Stimulated activated CD4-positive, alpha-beta T cell treated with anti-CD3 and anti-CD28 coated beads, TNF-alpha, amount 100 ng/mL, for 1 hour (primary cell): ENCODE measurements around the gene PLD5.
"Not testable (repeated sequence)": the region's sequence is repeated elsewhere in the genome, so short reads cannot be mapped to it uniquely, and the experiment has no call there.

Experiments
- DNase-seq, 3 donors: peaks; one replicate each; pipeline ENCODE4 v3.0.0-alpha.2; 2020; ENCODE audit warnings: low read depth in 3 of 3, low spot score in 1 of 3

PLD5 gene

DNA sequence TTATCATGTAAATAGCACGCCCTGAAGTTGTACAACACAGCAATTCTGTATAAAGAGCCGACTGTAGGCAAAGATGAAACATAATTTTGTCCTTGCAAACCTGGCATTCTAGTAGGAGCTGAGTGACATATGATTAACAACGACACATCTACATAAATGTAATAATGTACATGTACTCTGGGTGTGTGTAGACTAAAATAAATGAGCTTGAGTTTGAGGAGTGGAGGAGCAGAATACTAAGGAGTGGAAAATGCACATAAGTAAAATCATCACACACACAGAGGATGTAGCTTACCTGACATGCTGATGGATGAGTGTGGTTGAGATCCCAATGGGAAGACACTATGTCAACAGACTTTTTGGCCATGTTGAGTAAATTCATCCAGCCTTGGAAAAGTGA lies 236.4 kb downstream of the PLD5 start:
- not testable (repeated sequence) for DNase-seq

DNA sequence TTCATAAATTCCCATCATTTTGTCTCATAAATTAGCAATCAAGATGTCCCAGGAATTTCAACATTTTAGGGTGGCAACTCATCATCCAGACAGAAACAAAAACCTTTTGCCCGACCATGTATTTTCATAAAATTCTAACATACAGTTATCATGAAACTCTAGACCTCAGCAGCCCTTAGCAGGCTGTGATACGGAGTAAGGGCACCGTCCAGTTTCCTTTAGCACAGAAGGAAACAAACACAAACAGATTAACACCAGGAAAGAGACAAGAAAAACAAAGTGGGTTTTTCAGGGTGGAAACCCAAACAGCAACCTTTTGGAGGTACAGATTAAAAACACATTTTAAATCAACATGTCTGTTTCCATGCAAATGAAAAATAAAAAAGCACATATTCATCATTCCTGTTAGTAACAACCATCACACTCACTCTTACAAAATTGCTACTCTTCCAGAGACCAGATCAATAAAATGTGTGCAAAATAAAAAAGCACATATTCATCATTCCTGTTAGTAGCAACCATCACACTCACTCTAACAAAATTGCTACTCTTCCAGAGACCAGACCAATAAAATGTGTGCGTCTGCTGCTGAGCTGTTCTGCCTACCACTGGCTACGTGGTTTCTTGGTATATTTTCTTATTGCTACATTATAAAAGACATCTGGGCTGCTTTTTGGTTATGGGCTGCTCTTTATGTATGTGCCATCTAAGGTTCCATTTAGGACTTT lies 241.6 kb downstream of the PLD5 start:
- DNase-seq = not testable (repeated sequence)

DNA sequence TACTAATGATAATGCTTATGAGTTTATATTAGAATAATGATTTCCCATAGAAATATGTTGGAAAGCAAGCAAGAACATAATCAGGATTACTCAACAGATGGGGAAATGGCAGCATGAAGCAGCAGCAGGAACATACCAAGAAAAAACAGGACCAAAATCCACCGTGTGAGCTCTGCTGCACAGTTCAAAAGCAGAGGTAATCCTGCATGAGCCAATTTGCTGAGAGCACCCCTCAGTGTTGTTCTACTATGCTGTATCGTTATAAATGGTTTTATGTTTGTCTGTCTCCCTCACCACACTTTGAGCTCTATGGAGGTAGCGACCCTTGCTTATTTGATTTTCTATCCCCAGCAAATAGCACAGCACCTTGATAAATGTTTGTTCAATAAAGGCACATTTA lies 246.1 kb downstream of the PLD5 start:
- not testable (repeated sequence) for DNase-seq

DNA sequence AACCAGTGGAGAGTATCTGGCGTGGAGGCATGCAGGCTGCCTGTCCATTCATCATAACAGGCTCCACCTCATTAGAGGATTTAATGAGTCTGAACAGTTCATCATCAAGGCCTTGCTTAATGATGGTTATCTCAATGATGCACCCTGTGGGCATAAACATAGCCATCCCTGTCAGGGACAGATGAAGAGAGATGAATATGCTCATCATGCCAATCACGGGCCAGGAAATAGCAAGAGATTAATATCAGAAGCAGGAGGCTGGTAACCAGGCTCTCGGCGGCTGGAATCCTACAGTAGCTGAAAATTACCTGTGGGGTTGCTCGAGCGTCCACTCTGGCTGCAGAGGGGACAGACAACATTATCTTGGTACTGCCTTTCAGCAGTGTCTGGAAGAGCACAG lies 247.7 kb downstream of the PLD5 start:
- DNase-seq = not testable (repeated sequence)

DNA sequence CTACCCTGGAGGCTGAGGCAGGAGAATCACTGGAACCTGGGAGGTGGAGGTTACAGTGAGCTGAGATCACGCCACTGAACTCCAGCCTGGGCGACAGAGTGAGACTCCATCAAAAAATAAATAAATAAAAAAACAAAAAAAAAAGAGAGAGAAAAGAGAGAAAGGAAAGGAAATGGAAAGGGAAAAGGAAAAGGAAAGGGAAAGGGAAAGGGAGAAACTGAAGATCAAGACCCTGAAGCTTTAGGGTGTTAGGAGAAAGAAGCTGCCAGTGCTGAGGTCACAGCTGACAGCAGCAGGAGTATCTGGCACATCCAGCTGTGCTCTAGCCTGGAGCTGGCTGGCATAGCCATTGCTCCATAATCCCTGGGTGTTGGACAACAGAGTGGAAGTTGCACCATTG lies 257.5 kb downstream of the PLD5 start:
- DNase-seq = not testable (repeated sequence)

DNA sequence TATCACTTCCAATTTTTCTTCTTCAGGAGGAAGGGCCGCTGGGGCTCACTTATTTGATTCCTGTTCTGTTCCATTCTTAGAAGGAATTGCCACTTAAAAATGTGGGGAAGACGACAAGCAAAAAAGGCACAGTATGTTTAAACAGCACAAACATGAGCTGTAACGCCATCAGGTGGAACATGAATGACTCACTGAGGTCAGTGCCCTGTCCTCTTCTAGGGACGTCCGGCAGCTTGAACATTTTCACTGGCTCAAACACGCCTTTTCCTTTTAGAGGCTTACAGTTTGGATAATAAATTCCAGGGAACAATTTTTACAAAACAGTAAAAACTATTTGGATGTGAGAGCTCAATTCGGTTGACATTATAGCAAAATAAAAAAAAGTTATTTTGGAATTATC lies 260.1 kb downstream of the PLD5 start:
- DNase-seq = not testable (repeated sequence)

DNA sequence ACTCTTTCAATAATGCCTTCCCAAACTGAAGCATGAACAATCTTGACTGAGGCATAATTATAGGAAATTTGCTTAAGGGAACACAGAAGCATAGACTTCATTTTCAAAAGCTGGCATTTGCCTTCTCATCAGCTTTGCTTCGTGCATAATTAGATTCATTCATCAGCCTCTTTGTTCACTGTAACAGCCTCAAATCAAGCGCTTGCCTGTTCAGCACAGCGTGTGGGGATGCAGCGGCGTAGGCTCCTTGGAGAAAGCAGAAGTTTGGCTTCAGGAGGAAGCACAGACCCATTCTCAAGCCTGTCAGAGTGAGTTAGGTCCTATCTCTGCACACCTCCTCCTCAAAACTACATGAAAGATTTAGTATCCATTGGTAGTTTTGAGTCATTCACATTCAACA lies 279.2 kb downstream of the PLD5 start:
- no peak for DNase-seq

DNA sequence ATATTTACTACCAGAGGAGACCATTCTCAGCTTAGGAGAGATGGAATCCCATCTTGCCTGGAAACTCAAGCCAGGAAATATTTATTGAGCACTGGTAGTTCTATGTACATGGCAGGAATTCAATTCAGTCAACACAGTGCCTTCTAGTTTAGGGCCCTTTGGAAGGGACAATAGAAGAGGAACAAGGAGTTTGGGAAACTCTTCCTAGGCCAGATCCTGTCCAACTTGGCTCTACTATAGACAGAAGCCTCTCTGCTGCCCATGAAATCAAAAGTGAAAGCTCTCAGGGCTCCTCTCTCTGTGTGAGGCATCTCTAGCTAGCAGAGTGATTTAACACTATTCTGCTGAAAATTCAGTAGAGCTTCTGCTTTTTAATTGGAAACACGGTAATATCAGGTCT lies 281.0 kb downstream of the PLD5 start:
- no peak for DNase-seq

DNA sequence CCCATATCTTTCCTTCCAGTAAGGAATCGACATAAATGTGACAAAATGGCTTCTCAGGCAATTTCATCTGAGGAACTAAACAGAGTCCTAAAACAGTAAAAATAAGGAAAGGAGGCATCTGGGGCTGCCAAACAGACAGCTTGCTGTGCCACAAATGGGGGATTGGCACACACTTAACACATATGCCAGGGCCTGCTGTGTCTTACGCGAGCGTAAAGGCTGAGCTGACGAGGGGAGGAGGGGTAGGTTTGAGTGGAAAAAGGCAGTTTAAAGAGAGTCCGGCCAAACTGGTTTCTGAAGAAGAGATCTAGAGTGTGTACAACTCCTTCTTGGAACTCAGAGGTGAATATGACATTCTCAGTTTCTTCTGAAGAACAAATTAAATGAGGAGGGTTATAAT lies 281.5 kb downstream of the PLD5 start:
- DNase-seq = no peak

DNA sequence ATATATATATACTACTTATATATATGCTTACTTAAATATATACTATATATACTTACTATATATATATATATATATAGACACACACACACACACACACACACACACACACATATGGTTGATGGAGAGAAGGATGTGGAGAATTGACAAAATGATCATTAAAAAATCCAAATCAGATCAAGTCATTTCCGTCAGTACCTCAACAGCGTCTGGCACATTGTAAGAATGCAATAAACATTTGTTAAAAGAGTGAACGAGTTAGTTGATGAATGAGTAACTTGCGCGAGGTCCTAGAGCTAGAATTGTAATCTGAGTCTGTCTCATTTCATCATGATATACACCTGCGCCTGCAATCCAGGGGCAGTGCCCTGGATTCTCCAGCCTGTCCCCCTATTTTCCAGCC lies 282.6 kb downstream of the PLD5 start:
- DNase-seq = no peak

DNA sequence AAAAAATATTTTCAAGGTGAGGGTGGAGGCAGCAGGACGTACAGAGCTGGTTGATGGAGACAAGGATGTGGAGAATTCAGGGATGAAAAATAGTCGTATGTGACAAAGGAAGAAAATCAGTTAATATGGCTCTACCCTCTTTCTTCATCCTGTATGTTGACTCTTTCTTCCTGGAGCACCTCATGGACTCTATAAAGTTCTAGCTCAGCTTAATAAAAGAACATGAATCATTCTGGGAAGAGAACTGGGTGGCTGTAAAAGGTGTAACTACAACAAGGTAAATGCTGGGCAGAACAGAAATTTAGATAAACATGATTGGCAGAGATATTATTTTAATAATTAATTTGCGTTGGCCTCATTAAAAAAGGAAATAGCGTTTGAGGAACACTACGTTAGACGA lies 283.8 kb downstream of the PLD5 start:
- no peak for DNase-seq

DNA sequence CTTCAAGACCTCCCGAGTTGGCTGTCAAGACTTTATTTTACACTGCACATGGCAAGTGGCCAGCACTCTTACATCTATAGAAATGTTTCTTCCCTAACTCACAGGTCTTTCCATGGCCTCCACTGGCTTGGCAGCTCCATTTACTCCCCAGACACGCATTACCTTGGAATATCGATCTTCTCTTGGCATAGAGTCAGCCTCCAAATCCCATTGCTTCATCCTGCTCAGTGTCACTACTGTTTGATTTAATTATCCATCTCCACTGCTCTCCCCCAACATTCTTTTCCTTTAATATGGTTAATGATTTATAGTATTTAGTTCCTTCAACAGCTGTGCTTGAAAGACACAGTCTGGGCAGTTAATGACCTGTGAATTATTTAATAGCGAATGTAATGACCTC lies 284.4 kb downstream of the PLD5 start:
- no peak for DNase-seq

DNA sequence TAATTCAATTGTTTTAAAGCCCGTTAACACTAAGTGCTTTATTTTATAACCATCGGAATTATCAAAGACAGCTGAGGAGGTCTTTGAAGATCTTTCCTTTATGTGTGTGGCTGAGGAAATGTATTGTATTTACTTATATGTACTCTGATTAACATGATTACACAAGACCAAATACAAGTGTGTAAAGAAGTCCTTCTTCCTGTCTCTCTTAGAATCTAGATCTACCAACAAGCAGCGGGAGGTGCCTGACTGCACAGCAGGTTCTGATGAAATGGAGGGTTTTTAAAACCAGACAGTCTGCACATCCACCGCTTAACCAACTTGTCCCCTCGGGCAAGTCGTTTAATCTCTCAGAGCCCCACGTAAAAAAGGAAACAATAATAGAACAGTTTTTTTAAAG lies 285.1 kb downstream of the PLD5 start:
- no peak for DNase-seq

DNA sequence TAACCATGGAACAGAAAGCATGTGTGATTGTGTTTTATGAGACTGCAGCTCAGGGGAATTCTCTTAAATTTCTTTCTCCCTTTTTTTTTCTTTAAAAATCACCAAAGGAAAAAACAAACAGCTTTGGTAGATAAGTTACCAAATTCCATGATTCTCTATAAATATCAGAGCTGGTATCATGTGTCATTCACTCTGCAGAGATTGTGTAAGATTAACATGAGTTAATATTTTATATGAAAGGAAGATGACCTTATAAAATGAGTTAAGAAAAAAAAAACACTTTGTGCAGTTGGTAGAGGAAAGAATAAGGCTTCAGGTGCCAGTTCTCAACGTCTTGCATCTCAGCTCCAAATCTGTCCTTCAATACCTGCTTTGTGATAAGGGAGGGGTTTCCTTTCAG lies 287.4 kb downstream of the PLD5 start:
- no peak for DNase-seq

DNA sequence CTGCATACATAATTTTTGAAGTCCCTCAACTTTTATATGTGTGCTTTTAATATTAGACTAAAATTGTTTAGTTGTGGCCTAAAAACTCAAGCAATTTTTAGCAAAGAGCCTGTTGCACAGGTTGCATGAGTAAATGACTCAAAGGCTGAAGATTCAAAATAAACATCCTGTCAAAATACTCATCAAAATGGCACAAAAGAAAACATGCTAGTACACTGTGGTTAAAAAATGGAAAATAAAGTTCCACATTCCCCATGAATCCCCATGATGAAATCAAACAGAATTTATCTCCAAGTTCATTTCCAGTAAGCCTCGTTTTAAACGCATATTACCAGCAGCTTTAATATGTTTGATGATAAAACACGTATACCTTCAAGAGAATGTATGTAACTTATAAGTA lies 295.5 kb downstream of the PLD5 start:
- no peak for DNase-seq

DNA sequence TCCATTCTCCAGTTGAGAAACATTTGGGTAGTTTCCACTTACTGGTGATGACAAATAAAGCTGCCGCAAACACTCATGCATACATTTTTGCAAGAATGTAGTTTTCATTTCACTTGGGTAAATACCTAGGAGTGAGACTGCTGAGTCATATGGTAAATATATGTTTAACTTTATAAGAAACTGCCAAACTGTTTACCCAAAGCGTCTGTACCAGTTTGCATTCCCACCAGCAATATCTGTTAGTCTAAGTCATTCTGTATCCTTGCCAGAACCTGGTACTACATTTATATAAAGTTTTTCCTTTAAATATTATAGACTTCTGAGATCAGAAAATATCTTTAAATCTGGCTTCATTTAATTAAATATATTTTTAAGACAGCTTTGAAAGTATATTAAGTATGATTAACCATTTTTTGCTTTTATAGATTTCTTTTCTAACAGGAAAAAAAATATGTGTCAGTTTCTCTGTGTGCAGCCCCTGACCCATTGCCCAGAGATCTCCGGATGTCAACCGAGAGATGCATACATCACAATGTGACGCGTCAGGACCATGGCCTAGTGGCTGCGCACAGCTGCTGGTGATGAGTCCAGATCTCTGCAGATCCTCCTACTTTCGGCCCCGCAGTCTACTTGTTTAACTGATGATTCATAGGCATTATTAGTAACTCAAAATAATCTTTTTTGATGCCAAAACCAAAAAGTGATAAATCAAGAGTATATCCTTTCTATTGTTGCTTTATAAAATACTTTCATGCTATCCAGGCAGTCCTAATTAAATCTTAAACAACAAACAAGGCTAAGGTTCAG lies 298.5 kb downstream of the PLD5 start:
- DNase-seq = no peak

DNA sequence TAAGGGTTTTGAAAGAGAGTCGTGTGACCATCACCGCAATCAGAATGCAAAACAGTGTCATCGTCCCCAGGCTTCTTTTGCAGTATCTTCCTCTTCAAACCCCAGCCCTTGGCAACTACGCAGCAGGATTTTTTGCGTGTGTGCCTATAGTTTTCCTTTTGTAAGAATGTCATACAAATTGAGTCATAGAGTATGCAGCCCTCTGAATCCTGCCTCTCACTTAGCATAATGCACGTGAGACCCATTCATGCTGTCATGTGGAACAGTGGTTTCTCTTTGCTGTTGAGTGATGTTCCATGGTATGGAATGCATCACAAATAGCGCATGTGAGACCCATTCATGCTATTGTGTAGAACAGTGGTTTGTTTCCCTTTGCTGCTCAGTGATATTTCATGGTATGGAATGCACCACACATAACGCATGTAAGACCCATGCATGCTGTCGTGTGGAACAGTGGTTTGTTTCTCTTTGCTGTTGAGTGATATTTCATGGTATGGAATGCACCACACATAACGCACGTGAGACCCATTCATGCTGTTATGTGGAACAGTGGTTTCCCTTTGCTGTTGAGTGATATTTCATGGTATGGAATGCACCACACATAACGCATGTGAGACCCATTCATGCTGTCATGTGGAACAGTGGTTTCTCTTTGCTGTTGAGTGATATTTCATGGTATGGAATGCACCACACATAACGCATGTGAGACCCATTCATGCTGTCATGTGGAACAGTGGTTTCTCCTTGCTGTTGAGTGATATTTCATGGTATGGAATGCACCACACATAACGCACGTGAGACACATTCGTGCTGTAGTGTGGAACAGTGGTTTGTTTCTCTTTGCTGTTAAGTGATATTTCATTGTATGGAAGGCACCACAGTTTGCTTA lies 299.4 kb downstream of the PLD5 start:
- not testable (repeated sequence) for DNase-seq

DNA sequence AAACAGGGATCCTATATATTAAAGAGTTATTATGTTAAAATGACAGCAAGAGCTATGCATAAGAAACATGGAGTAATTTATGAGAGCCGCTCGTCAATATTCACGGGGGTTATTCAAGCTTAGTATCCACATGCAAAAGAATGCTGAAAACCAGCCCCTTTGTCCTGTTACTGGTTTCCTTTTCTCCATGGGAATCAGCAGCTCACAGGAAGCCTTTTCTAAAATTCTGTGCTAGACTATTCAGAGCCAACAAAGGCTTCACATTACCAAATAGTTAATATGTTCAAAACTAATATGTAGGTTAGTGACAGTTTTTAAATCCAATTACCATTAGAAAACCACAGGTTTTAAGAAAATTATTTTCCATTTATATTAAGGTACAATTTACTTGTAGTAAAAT lies 300.0 kb downstream of the PLD5 start:
- DNase-seq = no peak

DNA sequence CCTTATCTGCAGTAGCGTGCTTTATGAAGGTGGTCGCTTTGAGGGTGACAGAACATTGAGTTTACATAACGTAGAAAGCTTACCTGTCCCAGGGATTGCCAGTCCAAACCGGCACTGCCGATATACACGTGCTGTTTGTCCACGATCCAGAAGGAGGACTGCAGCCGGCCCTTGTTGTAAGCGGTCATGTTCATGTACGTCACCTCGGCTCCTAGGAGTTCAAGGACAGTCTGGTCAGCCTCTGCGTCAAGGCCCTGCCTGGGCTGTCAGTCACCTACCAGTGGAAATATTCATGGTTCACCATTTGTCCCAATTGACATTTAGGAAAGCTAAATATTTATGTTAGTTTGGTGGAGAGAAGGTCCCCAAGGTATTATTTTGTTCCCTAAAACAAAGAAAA lies 304.6 kb downstream of the PLD5 start:
- DNase-seq = no peak

DNA sequence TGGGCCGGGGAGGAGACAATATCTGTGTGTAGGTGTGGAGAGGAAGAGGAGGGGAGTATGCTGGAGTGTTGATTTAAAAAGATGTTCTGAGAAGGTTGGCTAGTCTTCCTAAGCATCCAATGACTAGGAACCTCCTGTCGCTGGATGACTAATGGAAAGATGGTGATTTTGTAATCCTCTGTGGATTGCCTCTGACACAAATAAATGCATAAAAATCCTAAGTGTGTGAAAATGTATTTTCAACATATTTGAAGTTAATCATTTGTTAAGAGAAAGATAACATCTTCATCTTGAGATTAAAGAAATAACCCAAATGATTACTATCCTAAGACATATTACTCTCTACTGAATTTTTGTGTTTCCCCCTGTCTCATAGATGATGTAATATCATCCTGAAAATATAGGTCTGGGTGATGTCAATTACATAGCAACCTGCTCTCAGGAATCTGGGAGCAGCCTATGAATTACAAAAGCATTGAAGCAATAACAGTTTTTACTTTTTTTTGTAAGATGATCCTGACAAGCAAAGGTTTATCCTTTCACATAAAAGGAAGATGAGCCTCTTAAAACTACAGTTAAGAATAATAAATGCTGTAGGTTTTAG lies 305.1 kb downstream of the PLD5 start:
- DNase-seq = no peak

DNA sequence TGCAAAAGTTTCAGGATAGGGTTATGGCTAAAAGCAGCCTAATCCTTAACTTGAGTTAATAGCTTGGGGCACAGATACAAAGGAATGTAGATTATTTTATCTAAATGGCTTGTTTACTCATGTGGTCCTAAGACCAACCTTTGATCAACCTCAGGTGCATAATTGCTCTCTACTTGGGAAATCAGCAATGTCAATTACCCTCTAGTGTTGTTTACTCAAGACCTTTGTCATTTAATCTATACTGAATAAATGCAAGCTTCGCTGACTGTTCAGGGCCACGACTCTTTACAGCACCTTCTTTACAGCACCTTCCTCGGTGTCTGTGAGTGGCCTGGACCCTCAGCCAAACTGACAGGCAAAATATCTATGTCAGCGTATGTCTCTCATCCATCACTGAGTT lies 308.1 kb downstream of the PLD5 start:
- no peak for DNase-seq
